GM21723 (cell line): ENCODE results near the gene LGALS7.
"Not testable (repeated sequence)": the region's sequence is repeated elsewhere in the genome, so short reads cannot be mapped to it uniquely, and the experiment has no call there.

ENCODE experiments used
- ATAC-seq: cut with Tn5 transposase; IDR thresholded peaks from one replicate; pipeline ENCODE4 v1.9.1; 2021; ENCODE audit warnings: mild to moderate bottlenecking, moderate library complexity; ENCODE audit not compliant: unreplicated experiment

The LGALS7 gene

DNA sequence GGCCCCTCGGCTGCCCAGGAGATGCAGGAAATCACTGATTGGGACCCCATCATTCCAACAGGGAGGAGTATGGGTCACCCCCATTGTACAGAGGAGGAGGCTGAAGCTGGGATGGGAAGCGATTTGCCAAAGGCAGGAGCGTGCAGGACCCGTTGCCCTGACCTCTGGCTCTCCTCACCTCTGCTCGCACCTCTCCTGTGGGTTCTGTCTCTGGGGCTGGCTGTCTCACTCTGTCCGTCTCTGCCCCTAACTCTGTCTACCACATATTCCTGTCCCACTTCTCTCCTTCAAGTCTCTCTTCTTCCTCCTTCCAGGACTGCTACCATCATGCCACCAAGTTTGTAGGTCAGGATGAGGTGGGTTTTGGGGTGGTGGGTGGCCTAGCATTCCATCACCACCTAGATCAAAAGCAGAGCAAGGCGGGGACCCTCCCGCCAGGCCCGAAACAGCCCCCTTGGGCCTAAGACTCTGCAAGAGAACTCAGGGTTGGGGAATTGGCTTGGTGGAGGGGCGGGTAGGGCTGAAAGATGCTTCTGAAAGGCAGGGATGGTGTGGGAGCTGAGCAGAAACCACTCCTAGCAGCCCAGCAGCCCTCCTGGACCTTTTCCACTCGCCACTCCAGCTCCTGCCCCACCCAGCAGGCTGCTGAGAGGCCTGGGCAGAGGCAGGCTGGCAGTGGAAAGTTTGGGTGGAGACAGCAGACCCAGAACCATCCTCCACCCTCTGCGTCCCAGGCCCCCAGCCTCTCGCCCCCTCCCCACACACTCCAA is 1.0 kb upstream of the LGALS7 start:
- ATAC-seq: no peak

DNA sequence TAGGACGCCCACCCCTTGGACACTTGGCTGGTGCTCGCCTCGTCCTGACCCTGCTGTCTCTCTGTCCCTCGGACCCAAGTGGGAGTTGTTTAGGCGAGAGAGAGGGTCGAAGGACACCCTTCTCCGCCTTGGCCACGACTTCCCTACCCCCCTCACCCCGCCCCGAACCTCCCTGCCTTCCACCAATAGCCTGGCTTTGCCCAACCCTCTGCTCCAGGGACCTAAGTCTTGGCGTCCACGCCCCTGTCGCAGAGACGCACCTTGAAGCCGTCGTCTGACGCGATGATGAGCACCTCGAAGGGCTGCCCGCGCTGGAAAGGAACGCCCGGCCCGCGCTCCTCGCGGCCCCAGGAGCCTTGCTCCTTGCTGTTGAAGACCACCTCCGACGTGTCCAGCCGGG is 1.7 kb downstream of the LGALS7 start:
- ATAC-seq: not testable (repeated sequence)

- peak; percentile 66 for ATAC-seq
Observed at GRCh38 chr19:38770949-38771275, 2.4 kb downstream of the LGALS7 start.

GRCh38 chr19:38770228-38770948 is 2.9 kb downstream of the LGALS7 start:
- ATAC-seq: peak; percentile 25

GRCh38 chr19:38769635-38770211 is 3.6 kb downstream of the LGALS7 start:
- ATAC-seq: peak; percentile 65

DNA sequence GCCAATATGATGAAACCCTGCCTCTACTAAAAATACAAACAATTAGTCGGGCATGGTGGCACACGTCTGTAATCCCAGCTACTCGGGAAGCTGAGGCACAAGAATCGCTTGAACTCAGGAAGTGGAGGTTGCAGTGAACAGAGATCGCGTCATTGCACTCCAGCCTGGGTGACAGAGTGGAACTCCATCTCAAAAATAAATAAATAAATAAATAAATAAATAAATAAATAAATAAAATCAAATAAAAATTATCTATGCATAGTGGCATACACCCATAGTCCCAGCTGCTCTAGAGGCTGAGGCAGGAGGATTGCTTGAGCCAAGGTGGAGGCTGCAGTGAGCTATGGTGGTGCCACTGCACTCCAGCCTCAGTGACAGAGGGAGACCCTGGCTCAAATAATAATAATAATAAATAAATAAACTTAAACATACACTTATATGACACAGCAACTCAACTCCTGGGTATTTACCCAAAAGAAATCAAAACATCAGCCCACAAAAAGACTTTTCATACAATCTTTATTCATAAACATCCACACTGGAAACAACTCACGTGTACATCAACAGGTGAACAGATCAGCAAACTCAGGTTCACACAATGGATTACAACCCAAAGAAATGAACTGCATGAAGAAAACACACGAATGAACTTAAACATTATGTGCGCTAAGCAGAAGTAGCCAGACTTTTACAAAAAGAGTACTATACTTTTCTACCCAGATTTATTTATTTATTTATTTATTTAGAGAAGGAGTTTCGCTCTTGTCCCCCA is 6.9 kb downstream of the LGALS7 start:
- ATAC-seq: no peak

DNA sequence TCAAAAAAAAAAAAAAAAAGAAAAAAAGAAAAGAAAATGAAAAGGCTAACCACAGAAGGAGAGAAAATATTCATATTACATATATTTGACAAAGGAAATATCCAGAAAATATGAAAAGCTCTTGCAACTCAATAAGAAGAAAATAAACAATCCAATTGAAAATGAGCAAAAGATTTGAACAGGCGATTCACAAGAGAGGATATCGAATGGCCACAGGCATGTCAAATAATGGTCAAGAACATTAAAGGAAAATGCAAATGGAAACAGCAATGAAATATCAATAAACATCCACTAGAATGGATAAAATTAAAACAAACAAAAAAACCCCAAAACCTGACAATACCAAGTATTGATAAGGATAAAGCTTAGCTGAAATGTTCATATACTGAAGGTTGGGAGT is 8.1 kb downstream of the LGALS7 start:
- no peak for ATAC-seq

DNA sequence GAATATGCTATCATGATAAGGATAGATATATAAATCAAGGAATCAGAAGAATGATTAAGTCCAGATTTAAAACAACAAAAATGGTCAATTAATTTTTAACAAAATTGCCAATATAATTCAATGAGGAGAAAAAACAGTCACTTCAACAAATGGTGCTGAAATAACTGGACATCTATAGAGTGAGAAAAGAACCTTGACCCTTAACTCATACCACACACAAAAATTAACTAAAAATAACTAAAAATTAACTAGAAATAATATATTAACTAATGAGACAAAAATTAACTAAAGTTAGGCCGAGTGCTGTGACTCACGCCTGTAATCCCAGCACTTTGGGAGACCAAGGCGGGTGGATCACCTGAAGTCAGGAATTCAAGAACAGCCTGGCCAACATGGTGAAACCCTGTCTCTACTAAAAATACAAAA is 9.5 kb downstream of the LGALS7 start:
- ATAC-seq: no peak

DNA sequence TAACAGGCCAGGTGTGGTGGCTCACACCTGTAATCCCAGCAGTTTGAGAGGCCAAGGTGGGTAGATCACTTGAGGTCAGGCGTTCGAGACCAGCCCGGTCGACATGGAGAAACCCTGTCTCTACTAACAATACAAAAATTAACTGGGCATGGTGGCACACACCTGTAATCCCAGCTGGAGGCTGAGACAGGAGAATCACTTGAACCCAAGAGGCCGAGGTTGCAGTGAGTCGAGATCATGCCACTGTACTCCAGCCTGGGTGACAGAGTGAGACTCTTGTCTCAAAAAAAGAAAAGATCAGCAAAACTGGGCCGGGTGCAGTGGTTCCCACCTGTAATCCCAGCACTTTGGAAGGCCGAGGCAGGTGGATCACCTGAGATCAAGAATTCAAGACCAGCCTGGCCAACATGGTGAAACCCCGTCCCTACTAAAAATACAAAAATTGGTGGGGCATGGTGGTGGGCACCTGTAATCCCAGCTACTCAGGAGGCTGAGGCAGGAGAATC is 11.4 kb downstream of the LGALS7 start:
- ATAC-seq: not testable (repeated sequence)

DNA sequence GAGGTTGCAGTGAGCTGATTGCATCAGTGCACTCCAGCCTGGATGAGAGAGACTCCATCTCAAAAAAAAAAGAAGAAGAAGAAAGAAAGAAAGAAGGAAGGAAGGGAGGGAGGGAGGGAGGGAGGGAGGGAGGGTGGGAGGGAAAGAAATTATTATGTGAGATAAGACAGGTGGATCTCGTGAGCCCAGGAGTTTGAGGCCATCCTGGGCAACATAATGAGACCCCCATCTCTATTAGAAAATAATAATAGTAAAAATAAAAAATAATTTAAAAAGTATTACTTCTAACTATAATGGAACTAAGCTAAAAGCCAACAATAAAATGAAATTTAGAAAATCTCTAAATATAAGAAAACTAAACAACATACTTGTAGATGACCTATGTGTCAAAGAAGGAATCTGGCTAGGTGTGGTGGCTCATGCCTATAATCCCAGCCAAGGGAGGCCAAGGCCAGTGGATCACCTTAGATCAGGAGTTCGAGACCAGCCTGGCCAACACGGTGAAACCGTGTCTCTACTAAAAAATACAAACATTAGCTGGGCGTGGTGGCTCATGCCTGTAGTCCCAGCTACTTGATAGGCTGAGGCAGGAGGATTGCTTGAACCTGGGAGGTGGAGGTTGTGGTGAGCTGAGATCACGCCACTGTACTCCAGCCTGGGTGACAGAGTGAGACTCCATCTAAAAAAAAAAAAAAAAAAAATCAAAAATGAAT is 12.4 kb downstream of the LGALS7 start:
- ATAC-seq: not testable (repeated sequence)

- ATAC-seq: no peak
Observed at GRCh38 chr19:38759590-38760003, 13.7 kb downstream of the LGALS7 start.

- ATAC-seq: not testable (repeated sequence)
Observed at GRCh38 chr19:38754196-38754595, 19.1 kb downstream of the LGALS7 start.

- not testable (repeated sequence) for ATAC-seq
Observed at GRCh38 chr19:38753783-38754182, 19.5 kb downstream of the LGALS7 start.

DNA sequence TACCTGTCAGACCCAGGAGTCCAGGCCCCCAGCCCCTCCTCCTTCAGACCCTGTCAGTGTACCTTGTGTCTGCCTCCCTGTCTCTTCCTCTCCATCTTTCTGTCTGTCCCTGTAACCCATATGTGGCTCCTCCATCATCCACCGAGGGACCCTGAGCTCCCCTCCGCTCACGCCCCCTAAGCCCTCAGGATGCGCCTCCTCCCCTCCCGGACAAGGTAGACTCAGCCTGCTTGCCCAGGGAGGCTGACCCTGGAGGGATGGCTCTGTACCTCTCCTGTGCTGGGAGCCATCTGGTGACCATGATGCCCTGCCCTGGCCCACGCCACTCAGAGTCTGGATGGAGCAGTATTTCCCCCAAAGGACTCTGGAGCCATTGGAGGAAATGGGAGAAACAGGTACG is 28.0 kb downstream of the LGALS7 start:
- no peak for ATAC-seq

DNA sequence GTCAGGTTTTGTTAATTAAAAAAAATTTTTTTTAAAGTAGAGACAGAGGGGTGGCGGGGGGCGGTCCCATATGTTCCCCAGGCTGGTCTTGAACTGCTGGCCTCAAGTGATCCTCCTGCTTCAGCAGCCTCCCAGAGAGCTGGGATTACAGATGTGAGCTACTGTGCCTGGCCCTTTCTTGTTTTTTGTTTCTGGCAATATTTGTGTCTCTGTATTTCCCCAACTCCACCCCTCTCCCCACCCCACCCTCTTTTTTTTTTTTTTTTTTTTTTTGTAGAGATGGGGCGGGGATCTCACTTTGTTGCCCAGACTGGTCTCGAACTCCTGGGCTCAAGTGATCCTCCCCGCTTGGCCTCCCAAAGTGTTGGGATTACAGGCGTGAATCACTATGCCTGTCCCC is 28.4 kb downstream of the LGALS7 start:
- no peak for ATAC-seq

- ATAC-seq: no peak
Observed at GRCh38 chr19:38744298-38744681, 29.0 kb downstream of the LGALS7 start, which contains the start of gene CAPN12. Gene CAPN12, minus strand, starts transcription at chr19:38744474. Its CDS starts 309 bp downstream, at chr19:38744165.

GRCh38 chr19:38743394-38744297 is 29.7 kb downstream of the LGALS7 start:
- ATAC-seq: no peak

DNA sequence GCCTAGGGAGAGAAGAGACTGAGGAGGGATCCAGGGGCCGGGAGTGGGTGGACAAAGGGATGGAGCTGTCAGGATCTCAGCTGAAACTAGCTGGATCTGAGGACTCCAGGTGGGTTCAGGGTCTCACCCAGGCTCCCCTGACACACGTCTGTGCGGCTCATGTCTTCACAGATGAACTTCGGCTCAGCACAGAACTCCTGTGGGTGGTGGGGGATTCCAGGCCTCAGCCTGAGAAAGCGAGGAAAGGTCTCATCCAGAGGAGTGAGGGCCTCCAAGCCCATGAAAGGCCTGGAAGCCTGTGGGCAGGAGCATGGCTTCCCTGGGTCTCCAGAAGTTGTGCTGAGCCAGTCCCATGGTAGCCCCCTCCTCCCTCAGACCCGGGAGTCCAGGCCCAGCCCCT is 30.4 kb downstream of the LGALS7 start:
- ATAC-seq: no peak

- ATAC-seq: no peak
Observed at GRCh38 chr19:38742296-38742695, 31.0 kb downstream of the LGALS7 start.
